GM19025 (cell line): ENCODE measurements around the gene SEMA6A.

Experiments used
- ATAC-seq: cut with Tn5 transposase; IDR thresholded peaks from one replicate; pipeline ENCODE4 v1.9.1; 2021; ENCODE audit warnings: mild to moderate bottlenecking, low read depth, moderate library complexity; ENCODE audit not compliant: unreplicated experiment

SEMA6A gene

GRCh38 chr5:116498503-116499048 is 76.0 kb downstream of the SEMA6A start:
- ATAC-seq = no peak

- ATAC-seq = no peak
Measured at GRCh38 chr5:116497631-116498030, 77.0 kb downstream of the SEMA6A start.

- no peak for ATAC-seq
Measured at GRCh38 chr5:116495786-116496357, 78.8 kb downstream of the SEMA6A start.

- ATAC-seq = no peak
Measured at GRCh38 chr5:116494784-116495450, 79.7 kb downstream of the SEMA6A start.

GRCh38 chr5:116492776-116493175 is 81.8 kb downstream of the SEMA6A start:
- ATAC-seq = no peak

- ATAC-seq = no peak
Measured at GRCh38 chr5:116492016-116492623, 82.5 kb downstream of the SEMA6A start.

- no peak for ATAC-seq
Measured at GRCh38 chr5:116488356-116489041, 86.1 kb downstream of the SEMA6A start.

GRCh38 chr5:116487045-116487444 is 87.6 kb downstream of the SEMA6A start:
- ATAC-seq = no peak

- ATAC-seq = no peak
Measured at GRCh38 chr5:116486588-116486987, 88.0 kb downstream of the SEMA6A start.

GRCh38 chr5:116484645-116485044 is 90.0 kb downstream of the SEMA6A start:
- no peak for ATAC-seq

- no peak for ATAC-seq
Measured at GRCh38 chr5:116482394-116482793, 92.2 kb downstream of the SEMA6A start.

GRCh38 chr5:116480894-116481510 is 93.6 kb downstream of the SEMA6A start:
- no peak for ATAC-seq

- no peak for ATAC-seq
Measured at GRCh38 chr5:116479776-116480675, 94.6 kb downstream of the SEMA6A start.

- no peak for ATAC-seq
Measured at GRCh38 chr5:116478491-116478890, 96.1 kb downstream of the SEMA6A start.

- no peak for ATAC-seq
Measured at GRCh38 chr5:116476897-116477537, 97.6 kb downstream of the SEMA6A start.

- ATAC-seq = no peak
Measured at GRCh38 chr5:116475338-116475737, 99.3 kb downstream of the SEMA6A start.

- ATAC-seq = no peak
Measured at GRCh38 chr5:116473706-116474105, 100.9 kb downstream of the SEMA6A start.

GRCh38 chr5:116472274-116472673 is 102.3 kb downstream of the SEMA6A start:
- no peak for ATAC-seq

- ATAC-seq = no peak
Measured at GRCh38 chr5:116469631-116470030, 105.0 kb downstream of the SEMA6A start.
